ENCODE results near the gene CDHR5.

GRCh38 chr11:655036-655726 is 30.4 kb upstream of the CDHR5 start:
- TF ChIP-seq EZH2 (IDR thresholded peaks at IDR 0.05; ENCODE audit: low read length, missing control alignments) = no peak
- TF ChIP-seq, protein P1, sequence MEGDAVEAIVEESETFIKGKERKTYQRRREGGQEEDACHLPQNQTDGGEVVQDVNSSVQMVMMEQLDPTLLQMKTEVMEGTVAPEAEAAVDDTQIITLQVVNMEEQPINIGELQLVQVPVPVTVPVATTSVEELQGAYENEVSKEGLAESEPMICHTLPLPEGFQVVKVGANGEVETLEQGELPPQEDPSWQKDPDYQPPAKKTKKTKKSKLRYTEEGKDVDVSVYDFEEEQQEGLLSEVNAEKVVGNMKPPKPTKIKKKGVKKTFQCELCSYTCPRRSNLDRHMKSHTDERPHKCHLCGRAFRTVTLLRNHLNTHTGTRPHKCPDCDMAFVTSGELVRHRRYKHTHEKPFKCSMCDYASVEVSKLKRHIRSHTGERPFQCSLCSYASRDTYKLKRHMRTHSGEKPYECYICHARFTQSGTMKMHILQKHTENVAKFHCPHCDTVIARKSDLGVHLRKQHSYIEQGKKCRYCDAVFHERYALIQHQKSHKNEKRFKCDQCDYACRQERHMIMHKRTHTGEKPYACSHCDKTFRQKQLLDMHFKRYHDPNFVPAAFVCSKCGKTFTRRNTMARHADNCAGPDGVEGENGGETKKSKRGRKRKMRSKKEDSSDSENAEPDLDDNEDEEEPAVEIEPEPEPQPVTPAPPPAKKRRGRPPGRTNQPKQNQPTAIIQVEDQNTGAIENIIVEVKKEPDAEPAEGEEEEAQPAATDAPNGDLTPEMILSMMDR (conservative IDR thresholded peaks at IDR 0.05 in 1 of 2, IDR thresholded peaks at IDR 0.05 in 1 of 2; ENCODE audit: low read depth in 1 of 2, low read length in 2 of 2) = no peak

Data from fibroblast of lung (primary cell).